Esophagus muscularis mucosa (tissue), 3 donors: Measurements from ENCODE around the gene IL34.

Experiments
- CTCF ChIP-seq, 3 experiments: fragments of 200-600 bp in 2 of 3; fragments of 450-650 bp in 1 of 3; sonication (generic) in 2 of 3; IDR thresholded peaks; one replicate each; pipeline ENCODE4 v1.5.1; 2017 to 2019; ENCODE audit warnings: antibody characterized with exemption in 3 of 3, mild to moderate bottlenecking in 2 of 3, moderate library complexity in 1 of 3
- POLR2A ChIP-seq: fragments of 450-650 bp; IDR thresholded peaks from one replicate; pipeline ENCODE4 v1.6.1; 2017; ENCODE audit warnings: antibody characterized with exemption, moderate library complexity, mild to moderate bottlenecking, low read depth
- POLR2AphosphoS5 ChIP-seq, 2 donors: sonication (generic); formaldehyde crosslinking; IDR thresholded peaks; one replicate each; pipeline ENCODE4 v1.6.1; 2017; ENCODE audit warnings: antibody characterized with exemption in 2 of 2

GRCh38 chr16:70647441-70648359 is 1.3 kb downstream of the IL34 start:
- TF ChIP-seq CTCF (IDR thresholded peaks at IDR 0.05) = no peak
- TF ChIP-seq POLR2A = no peak
- TF ChIP-seq POLR2AphosphoS5 (IDR thresholded peaks at IDR 0.05) = no peak
